Peyer's patch (tissue), 4 donors: ENCODE data around the gene NRN1L.

Experiments used
- POLR2A ChIP-seq, 2 donors: fragments of 450-650 bp; IDR thresholded peaks; one replicate each; pipeline ENCODE4 v1.5.1; 2017; ENCODE audit warnings: antibody characterized with exemption in 2 of 2, mild to moderate bottlenecking in 2 of 2, moderate library complexity in 2 of 2
- TF ChIP-seq, protein P1 (sequence below), 6 experiments: fragments of 450-650 bp in 4 of 6; fragments of 200-600 bp in 2 of 6; sonication (generic) in 1 of 6; IDR thresholded peaks; one replicate each; pipeline ENCODE4 v1.5.1; 2017 to 2019; ENCODE audit warnings: antibody characterized with exemption in 6 of 6, mild to moderate bottlenecking in 3 of 6, moderate library complexity in 1 of 6

DNA sequence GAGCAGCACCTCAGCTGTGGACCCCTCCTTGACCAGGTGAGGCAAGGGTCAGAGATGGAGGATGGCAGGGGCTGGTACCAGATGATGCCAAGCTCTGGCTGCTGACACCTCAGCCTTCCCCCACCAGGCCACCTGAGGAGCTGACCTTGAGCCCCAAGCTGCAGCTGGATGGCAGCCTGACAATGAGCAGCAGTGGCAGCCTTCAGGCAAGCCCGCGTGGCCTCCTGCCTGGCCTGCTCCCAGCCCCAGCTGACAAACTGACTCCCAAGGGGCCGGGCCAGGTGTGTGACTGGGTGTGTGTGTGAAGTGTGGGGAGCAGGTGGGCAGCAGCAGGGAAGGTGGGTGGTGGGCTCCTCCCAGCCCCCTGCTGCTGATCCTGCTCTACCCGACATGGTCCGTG is 4.7 kb upstream of the NRN1L start:
- TF ChIP-seq, protein P1, sequence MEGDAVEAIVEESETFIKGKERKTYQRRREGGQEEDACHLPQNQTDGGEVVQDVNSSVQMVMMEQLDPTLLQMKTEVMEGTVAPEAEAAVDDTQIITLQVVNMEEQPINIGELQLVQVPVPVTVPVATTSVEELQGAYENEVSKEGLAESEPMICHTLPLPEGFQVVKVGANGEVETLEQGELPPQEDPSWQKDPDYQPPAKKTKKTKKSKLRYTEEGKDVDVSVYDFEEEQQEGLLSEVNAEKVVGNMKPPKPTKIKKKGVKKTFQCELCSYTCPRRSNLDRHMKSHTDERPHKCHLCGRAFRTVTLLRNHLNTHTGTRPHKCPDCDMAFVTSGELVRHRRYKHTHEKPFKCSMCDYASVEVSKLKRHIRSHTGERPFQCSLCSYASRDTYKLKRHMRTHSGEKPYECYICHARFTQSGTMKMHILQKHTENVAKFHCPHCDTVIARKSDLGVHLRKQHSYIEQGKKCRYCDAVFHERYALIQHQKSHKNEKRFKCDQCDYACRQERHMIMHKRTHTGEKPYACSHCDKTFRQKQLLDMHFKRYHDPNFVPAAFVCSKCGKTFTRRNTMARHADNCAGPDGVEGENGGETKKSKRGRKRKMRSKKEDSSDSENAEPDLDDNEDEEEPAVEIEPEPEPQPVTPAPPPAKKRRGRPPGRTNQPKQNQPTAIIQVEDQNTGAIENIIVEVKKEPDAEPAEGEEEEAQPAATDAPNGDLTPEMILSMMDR (IDR thresholded peaks at IDR 0.05), result no peak
- no peak for TF ChIP-seq POLR2A (IDR thresholded peaks at IDR 0.05)
